NCI-H1105 (cell line): Measurements from ENCODE around the gene ST3GAL2.

Source experiments
- DNase-seq: peaks from one replicate; lab custom pipeline; 2025; lab: John Stamatoyannopoulos, UW

ST3GAL2 gene, protein sequence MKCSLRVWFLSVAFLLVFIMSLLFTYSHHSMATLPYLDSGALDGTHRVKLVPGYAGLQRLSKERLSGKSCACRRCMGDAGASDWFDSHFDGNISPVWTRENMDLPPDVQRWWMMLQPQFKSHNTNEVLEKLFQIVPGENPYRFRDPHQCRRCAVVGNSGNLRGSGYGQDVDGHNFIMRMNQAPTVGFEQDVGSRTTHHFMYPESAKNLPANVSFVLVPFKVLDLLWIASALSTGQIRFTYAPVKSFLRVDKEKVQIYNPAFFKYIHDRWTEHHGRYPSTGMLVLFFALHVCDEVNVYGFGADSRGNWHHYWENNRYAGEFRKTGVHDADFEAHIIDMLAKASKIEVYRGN

GRCh38 chr16:70438969-70439862 is at the start of gene ST3GAL2:
Gene ST3GAL2 (minus strand): TSS chr16:70439100. CDS start chr16:70398530, 40,570 bp downstream.
- DNase-seq = peak; percentile 84

DNA sequence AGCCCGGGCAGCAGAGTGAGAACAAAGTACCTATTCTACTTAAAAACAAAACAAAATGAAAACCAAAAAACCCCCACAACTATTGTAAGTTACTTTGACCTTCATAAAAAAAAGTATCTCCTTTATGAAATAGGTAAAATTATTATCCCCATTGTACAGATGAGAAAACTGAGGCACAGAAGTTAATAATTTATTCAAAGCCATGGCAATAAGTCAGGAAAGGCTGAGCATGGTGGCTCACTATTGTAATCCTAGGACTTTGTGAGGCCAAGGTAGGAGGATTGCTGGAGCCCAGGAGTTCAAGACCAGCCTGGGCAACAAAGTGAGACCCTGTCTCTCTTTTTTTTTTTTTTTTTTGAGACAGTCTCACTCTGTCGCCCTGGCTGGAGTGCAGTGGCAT is 46.0 kb upstream of the ST3GAL2 start:
- DNase-seq = no peak

DNA sequence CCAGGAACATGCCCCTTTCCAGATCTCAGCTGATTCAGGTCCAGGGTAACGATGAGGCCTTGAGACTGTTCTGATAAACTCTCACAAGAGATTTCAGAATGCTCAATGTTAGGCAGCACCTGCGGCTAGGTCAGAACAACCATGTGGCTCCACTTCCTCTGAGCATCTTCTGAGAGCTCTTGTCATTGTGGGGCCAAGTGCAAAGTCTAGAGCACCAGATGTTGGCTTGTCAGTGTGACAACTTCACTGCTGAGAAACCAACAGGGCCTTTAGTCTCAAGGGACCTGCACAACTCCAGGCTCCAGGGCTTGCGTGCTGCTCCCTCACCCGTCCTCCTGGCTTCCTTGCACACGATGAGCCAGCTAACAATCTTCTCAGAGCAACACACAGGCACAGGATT is 44.5 kb upstream of the ST3GAL2 start:
- DNase-seq = no peak

DNA sequence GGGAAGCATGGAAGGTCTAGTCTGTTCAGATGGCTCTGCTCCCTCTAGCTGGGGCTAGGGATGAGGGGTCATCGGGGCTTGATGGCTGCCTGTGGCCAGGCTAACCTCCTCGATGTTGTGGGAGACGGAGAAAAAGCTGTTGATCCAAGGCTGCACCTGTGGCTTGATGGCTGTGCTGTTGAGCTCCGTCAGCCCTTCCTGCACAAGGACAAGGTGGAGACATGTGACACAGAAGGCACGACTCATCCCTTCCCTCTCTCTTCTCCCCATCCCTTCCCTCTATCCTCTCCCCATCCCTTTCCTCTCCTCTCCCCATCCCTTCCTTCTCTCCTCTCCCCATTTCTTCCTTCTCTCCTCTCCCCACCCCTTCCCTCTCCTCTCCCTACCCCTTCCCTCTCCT is 43.7 kb upstream of the ST3GAL2 start:
- no peak for DNase-seq

DNA sequence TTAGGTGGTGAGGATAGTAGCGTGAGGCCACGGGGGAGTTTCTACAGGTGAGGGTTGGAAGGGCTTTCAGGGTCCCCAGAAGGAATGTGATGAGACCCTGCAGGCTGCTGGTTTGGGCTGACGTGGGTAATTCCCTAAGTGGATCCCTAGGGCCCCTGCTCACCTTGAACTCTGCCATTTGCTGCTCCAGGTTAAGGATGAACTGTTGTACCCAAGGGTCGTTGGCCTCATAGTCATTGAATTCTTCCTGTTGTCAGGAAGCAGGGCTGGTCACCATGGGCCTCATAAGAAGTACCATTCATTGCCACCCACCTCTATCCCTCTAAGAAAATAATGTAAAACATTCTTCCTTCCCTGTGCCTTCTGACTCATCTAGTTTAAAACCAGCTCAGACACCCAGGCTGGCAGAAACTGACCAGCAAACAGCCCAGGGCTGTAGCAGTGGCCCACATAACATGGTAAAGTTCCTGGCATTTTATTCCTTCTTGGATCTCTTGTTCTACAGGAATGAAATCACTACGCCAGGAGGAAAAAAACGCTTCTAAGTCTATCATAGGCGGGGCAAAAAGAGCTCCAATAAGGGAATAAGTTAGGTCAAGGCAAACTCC is 43.1 kb upstream of the ST3GAL2 start:
- no peak for DNase-seq

DNA sequence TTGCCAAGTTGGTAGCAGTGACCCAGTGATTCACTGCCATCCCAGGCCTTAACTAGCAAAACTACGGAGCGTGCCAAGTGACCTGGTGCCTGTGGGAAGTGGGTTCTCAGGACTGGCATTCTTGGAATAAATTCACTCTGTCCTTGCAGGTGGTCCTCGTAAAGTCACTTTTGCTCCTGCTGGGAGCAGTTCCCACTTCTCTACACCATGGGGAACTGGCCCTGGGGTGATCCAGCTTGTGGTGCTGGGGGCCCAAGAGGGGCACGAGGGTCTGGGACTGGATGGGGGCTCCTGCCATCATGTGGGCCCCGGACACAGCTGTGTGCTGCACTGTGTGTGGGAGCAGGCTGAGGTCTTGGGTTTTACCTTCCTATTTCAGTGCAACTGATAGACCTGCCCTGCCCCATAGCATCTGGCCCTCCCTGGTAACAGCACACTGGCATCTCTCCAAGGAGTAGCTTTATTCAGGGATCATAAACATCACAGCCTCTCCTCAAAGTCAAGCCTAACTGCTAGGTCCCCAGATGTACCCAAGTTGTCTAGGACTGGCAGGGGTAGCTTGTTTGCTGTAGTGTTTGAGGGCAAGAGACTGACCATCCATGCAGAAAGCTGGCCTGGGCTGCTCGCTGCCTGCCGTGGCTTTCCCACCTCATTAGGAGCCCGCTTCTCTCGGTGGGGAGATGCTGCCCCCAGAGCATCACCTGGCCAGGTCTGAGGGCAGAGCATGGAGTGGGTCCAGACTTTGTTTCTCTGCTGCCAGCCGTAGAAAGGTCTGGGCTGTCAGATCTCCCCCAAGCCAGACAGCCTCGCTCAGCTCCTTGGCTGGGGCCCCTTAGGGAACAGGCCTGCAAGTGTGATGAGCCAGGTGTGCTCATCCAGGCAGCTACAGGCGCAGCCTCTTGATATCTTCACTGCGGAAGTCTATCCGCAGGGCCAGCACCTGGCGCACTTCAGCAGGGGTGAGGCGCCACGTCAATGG is 41.5 kb upstream of the ST3GAL2 start:
- DNase-seq = no peak

DNA sequence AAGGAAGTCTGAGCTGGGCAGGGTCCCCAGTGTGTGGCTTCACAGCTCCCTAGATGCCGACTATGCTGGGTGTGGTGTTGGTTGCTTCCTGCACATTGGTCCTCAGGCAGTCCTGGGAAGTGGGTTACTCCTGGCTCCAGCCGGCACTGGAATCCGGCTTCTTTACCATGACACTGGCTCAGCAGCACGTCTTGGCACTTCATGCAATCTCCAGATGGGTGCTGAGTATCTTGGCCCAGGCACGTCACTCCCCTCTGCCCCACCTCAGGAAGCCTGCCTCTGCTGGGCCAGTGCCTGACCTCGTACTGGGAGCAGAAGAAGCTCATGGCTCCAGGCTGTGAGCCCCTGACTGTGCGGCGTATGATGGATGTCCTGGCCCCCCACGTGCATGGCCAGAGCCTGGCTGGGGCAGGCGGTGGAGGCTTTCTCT is 40.0 kb upstream of the ST3GAL2 start:
- no peak for DNase-seq

- DNase-seq = no peak
Observed at GRCh38 chr16:70478169-70478568, 39.3 kb upstream of the ST3GAL2 start.

DNA sequence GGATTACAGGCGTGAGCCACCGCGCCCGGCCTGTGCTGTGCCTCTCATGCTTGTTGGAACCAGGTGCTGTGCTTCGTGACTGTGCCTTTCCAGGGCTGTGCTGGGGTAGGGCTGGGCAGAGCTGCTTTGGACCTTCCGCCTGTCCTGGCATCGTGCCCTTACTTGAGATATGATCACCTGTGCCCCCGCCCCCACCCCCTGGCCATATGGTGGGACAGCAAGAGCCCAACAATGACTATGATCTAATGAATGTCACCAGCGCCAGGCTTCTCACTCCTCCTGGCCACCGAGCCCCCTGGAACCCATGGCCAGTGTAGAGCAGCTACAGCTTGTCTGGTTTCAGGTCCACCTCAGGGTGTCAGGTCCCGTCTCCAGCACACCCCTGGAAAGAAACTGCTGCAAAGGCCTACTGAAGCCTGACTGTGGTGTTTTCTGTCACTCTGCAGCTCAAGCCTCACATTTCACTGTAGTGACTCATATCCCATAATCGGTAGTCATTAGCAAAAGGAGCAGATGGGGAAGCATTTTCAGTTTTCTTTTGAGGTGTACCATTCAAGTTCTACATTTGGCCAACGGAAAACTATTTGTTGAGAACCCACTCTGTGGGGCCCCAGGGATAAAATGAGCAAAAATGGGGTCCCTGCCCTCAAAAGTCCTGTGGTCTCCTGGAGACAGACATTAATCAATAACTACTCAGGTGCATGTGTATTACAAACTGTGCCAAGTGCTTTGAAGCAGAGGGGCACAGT is 37.5 kb upstream of the ST3GAL2 start:
- no peak for DNase-seq

GRCh38 chr16:70475054-70475871 is 36.4 kb upstream of the ST3GAL2 start:
- no peak for DNase-seq

DNA sequence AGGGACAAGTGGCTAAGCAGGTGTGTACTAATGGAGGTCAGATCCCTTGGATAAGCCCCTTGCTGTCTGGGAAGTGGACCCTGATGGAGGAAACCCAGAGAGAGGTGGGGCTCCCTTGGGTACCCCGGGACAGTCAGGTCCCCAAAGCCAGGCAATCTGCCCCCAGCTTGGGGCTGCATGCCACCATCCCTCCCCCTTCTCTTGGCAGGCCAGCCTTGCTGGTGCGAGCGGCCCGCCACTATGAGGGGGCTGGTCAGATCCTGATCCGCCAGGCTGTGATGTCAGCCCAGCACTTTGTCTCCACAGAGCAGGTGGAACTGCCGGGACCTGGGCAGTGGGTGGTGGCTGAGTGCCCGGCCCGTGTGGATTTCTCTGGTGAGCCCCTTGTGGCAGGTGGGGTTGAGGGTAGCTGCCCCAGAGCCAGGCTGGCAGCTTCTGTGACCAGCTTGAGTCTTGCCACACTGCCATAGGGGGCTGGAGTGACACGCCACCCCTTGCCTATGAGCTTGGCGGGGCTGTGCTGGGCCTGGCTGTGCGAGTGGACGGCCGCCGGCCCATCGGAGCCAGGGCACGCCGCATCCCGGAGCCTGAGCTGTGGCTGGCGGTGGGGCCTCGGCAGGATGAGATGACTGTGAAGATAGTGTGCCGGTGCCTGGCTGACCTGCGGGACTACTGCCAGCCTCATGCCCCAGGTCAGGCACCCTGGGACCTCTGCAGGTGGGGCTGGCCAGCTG is 35.6 kb upstream of the ST3GAL2 start:
- DNase-seq = no peak

DNA sequence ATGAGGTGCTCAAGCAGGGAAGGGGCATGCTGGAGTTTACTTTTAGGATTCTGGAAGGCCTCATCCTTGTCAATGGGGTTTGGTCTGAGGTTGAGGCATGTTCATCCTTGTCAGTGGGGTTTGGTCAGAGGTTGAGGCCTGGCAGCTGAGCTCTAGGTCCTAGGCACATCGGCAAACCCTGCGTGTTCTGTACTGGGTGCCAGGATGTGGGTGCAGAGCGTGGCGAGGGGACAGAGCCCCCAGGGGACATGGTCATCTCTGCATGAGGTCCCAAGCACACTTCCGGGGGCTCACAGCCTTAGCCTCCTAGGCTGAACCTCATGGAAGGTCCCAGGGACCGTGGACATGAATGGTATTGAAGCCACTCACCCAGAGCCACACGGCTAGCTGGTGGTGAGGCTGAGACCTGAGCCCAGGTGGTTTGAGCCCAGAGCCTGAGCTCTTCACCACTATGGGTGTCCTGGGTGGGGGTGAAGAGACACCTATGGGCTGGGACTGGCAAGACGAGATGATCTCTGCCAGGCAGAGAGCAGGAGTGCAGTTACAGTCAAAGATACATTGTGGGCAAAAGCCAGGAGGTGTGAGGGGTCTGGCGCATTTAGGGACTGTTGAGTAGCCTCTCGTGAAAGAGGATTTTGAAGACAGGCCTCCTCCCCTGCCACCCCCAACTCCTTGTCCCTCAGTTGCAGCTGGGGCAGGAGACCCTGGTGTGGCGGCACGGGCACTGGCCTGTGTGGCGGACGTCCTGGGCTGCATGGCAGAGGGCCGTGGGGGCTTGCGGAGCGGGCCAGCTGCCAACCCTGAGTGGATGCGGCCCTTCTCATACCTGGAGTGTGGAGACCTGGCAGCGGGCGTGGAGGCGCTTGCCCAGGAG is 34.8 kb upstream of the ST3GAL2 start:
- no peak for DNase-seq

DNA sequence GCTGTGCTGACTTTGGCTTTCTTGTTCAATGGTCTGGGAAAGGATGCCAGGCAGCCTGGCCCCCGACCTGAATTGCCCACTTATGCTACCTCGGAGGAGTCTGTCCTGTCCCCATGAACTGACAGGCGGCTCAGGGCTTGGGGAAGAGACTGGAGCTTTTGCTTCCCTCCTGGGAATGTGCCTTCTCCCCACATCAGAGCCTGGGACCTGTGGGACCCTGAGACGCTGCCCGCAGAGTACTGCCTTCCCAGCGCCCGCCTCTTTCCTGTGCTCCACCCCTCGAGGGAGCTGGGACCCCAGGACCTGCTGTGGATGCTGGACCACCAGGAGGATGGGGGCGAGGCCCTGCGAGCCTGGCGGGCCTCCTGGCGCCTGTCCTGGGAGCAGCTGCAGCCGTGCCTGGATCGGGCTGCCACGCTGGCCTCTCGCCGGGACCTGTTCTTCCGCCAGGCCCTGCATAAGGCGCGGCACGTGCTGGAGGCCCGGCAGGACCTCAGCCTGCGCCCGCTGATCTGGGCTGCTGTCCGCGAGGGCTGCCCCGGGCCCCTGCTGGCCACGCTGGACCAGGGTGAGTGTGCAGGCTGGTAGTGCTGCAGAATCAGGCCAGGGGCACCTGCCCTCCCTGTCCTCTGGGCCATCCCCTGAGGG is 34.0 kb upstream of the ST3GAL2 start:
- no peak for DNase-seq

- DNase-seq = no peak
Observed at GRCh38 chr16:70470927-70471341, 32.0 kb upstream of the ST3GAL2 start.

GRCh38 chr16:70470141-70470926 is 31.4 kb upstream of the ST3GAL2 start:
- DNase-seq = no peak

GRCh38 chr16:70468776-70469525 is 30.1 kb upstream of the ST3GAL2 start:
- no peak for DNase-seq
